ENCODE measurements around the gene CACNA1A.
"Not testable (repeated sequence)": the region's sequence is repeated elsewhere in the genome, so short reads cannot be mapped to it uniquely, and the experiment has no call there.

CACNA1A gene

DNA sequence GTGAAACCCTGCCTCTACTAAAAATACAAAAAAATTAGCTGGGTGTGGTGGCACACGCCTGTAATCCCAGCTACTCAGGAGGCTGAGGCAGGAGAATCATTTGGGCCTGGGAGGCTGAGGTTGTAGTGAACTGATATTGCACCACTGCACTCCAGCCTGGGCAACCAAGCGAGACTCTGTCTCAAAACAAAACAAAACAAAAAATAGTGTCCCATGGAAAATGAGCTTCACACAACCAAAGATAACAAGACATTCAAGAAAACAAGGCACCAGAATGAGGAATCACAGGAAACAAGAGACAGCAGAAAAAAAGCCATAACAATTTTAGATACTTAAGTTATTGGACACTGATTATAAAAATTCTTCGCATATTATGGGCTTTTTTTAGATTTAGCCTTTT lies 80.4 kb downstream of the CACNA1A start:
- FAIRE-seq = not testable (repeated sequence)

DNA sequence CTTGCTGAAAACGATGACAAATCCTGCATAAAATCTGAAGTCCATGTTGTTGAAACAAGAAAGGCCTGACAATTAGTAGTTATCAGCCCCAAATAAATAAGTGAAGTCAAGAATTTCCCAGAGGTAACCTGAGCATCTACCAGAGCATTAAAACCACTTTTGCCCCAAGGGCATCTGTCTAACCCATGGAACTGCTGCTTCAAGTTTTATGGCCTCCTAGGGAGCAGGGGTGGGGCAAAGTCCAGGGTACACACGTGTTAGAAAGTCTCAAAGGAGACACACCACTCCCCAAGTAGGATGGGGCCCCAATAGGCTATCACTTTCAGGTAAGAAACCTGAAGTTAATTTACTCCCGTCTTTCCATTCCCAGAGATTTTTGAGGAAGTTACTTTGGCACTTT lies 81.1 kb downstream of the CACNA1A start:
- no peak for FAIRE-seq

DNA sequence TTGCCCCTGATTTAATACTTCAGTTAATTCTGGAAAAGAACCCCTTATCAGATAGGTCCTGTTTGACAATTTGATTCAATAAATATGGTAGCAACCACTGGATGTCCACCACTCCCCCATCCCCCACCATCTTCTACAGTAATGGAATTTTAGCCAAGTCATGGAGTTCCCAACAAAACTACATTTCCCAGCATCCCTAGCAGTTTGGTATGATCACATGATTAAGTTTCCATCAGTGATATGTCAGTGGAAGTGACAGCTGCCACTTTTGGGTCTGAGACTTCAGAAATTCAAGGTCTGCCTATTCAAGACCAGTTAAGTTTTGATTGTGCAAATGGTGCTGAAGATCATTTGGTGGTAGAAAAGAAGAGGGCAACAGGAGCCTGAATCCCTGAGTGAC lies 85.5 kb downstream of the CACNA1A start:
- no peak for FAIRE-seq

DNA sequence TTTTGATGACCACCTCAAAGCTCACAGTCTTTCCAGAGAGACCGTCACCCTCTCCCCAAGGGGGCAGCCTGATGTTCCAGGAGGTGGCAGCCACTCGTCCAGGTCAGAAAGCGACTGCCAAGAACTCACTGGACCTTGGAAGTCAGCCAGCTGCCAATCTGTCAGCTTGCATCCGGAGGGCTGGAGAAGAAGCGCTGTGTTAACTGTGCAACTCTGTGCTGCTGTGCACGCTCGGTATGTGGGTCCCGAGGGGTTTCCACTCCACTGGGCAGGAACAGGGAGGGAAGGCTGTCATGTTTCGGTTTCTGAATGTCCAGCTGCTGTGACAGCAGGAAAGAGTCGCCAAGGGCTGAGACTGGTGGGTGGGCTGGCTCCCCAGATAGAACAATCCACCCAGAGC lies 89.2 kb downstream of the CACNA1A start:
- FAIRE-seq = no peak

DNA sequence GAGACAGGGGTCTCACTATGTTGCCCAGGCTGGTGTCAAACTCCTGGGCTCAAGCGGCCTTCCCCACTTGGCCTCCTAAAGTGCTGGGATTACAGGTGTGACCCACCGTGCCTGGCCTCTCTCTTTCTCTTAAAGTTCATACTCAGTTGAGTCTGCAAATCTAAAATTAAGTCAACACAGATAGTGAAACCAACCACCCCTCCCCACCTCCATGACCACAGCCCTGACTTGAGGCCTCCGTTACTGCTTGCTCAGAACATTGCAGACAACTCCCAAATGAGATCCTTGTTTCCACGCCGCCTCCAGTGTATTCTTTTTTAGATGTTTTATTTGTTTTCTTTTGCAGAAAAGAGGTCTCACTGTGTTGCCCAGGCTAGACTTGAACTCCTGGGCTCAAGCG lies 94.4 kb downstream of the CACNA1A start:
- no peak for FAIRE-seq

DNA sequence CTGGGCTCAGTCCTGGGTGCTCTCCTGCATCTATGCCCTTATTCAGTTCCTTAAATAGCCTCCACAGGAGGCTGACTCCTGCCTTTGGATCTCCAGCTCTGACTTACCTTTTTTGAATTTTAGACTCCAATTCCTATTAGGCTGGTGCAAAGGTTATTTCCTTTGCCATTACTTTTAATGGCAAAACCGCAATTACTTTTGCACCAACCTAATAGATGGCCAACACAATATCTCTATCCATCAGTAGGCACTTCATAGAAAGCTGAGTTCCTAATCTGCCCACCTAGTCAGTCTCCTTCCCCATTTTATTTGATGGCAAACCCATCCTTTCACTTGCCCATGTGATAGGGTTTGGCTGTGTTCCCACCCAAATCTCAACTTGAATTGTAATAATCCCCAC lies 95.3 kb downstream of the CACNA1A start:
- no peak for FAIRE-seq

DNA sequence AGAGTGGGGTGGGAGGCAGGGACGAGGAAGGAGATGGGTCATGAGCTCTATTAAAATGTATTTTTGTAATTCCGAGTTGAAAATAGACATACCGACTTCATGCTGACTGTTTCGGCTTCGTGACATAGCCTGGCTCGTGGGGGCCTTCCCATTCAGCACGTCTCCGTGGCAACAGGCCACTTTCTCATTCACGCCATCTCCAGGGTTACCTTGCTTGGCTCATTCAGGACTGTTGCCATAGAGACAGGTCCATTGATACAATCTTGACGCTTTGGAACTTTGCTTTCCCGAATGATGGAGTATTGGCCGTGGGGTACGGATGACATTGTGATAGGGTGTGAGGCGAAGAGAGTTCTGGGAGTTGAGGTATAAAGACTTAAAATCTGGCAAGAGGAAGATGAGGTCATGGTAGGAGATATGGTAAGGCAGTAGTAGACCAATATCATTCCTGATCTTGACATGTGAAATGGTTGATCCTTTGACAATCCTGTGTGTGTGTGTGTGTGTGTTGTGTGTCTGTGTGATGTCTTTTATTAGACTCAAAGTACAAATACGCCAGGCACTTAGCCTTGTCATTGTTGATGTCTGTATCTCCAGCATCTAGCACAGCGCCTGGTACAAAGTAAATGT lies 97.3 kb downstream of the CACNA1A start:
- no peak for FAIRE-seq

DNA sequence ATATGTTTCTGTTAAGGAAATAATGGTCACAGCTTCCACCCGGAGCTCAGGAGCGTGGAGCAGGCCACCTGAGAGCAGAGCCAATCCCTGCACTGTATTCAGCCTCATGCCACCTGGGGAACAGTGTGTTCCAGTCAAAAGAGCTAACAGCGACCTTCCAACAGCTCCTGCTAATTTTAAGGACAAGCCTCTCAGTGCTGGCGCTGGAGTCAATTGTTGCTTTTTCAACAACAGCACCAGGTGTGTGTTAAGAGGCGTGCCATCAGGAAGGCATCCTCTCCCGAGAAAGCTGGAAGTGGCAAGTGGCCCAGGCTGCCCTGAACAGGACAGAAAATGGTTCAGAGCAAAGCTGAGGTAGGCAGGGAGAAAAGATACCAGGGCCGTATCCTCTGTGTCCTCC lies 102.0 kb downstream of the CACNA1A start:
- FAIRE-seq = no peak

DNA sequence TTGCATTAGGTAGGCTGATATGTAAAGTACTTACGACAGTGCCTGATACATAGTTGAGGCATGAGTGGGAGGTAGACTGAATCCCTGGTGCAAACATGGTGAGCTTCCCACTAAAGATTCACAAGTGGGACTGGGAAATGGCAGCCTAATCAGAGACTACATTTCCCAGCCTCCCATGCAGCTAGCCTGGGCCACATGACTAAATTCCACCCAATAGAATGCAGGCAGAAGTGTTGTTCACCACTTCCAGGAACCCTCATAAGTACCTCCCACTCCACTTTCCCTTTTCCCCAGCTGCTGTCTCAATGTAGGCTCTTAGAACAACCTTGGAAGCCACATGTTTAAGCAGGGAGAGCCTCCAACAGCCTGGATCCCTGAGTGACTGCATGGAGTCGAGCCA lies 104.9 kb downstream of the CACNA1A start:
- FAIRE-seq = no peak

DNA sequence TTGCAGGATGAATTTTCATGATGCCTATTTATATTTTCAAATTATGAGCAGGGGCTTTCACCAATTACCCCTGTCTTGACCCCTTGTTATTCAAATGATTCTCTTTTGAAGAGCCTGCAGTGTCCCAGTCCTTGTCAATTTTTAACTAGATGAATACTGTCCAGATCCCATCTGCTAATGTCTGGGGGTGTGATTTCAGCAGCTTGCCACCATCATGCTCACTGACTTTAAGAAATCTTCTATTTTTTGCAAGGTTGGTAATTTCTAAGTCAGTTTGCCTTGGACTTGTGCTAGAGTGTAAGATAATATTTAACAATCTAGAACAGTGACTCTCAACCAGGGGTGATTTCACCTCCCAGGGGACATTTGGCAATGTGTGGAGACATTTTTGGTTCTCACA lies 106.0 kb downstream of the CACNA1A start:
- no peak for FAIRE-seq

DNA sequence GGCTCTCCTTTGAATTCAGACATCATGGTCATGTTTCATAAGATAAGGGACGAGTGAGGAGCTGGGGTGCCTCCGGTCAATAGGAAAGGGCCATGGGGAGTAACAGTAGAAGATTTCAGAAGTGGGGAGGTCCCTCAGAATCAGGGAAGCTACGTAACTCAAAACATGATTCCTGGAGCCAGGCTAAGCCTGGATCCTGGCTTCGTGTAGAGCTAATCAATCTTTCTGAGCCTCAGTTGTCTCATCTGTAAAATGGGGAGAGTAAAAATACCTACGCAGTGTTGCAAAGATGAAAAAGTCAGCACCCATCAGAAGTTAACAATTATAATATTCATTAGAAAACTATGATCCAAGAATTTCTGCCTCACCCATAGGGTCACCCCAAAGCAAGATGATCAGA lies 106.5 kb downstream of the CACNA1A start:
- no peak for FAIRE-seq

DNA sequence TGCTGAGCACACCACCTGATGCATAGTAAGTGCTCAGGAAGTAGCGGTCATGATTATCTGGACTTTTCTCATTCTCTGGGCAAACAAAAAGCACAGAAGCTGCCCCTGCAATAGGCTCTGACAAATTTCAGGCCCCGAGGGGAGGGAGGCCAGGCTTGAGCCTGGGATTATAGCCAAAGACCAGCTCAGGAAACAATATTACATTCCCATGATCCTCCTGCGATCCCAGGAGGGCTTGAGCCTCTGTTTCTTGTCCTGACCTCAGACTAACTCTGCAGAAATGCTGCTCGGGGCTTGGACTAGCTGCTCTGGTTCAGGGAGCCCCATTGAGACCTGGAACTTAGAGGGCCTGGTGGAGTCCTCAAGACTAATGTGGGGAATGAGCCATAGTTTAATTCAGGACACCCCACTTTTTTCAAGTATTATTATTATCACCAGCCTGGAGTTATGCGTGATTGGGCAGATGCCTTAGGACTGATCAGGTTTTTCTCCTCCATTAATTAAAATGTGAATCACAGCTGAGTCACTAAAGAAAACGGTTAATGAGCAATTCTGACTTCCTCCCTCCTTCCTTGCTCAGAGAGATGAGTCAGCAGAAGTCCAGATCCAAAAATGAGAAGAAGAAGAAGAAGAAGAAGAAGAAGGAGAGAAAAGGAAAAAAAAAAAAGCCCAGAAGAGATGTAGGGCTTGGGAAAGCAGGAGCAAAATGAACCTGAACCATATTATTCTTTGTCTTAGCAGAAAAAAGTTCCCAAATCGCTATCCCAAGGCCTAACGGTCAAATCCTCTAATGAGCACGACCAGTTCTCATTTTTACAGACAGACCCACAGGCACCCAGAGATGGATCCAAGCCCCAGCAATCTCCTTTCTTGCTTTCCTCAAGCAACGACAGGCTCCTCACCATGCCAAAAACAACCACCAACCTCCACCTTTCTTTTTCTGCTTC lies 107.2 kb downstream of the CACNA1A start:
- FAIRE-seq = no peak

DNA sequence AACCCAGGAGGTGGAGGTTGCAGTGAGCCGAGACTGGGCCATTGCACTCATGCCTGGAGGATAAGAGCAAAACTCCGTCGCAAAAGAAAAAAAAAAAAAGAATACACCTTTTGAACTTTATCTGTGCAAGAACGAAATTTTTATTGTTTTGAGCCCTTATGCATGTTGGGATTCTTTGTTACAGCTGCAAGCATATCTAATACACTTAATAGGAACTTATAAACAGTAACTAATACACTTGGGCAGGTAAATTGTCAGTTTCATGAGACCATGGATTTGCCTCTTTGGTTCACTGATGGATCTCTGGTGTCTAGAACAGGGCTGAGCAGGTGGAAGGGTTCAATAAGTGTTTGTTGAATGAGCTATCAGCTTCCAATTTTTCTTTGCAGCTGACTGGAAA lies 108.1 kb downstream of the CACNA1A start:
- no peak for FAIRE-seq

DNA sequence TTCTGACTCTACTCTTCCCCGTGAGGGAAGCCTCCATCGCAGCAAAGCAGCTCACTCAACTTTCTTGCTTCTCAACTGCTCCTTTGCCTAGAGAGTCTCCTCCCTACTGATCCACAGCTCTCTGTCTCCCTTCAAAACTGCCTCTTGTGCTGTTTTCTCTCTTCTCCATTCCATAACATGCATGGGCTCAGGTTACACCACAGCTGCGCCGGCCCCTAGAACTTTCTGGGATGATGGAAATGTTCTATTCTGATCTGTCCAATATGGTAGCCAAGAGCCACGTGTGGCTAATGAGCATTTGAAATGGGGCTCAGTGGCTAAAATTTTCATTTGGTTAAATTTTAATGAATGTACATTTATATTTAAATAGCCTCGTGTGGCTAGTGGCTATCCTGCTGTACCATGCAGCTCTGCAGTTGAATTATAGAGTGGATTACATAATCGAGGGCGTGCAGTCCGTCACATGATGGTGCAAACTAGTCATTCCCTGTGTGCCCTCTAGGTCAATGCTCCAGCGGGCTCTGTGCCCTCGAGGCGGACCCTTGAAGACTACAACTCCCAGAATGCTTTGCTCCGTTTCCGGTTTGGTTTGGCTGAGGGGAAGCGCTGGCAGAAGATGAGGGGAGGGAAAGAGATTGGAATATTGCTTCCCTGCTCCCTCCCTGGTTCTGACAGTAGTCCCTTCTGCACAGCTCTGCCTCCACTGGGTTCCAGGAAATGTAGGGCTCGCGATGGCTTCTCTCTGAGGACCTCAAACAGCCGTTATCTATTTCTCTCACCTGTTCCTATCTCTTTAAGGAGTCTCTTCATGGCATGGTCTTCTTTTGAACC lies 109.8 kb downstream of the CACNA1A start:
- no peak for FAIRE-seq

DNA sequence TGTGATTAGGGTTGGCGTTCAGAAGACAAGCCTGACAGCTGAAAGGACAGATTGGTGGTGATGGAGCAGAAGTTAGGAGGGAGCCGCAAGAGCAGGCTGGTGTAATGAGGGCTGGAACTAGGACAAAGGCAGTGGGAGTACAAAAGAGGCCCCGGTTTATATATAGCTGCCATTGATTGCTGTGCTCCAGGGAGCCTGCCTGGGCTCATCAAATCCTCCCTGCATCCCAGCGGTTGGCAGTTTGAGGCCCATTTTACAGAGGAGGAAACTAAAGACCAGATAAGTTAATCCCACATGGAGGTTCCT lies 123.7 kb downstream of the CACNA1A start:
- FAIRE-seq = no peak

DNA sequence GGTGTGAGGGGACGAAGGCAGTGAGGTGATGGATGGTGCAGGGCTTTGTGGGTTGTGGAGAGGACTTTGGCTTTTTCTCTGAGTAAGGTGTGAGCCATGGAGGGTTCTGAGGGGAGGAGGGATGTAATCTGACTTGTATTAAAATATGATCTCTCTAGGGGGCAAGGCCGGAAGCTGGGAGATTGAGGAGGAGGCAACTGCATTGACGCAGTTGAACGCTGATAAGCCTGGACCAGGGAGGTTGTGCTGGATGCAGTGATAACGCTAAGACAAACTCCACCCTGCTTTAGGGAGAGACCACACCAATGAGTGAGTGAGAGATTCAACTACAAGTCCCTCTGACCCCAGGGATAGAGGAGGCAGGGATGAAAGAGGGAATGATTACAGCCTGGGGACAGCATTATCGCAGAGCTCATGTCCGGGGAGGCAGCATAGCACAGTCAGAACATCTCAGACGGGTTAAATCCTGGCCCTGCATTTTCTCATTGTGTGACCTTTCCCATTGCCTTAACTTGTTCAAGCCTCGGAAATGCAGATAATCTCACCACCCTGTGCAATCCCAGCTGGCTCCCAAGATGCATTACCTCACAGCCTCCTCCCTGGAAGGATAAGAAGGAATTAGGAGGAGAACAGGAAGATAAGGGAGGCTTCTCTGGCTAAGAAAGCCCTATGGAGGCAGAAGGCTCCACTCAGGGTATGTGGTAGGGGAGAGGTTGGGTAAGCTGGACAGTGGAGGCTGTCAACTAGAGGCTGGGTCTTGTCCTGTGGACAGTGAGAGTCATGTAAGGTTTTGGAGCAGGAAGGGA lies 124.2 kb downstream of the CACNA1A start:
- no peak for FAIRE-seq

DNA sequence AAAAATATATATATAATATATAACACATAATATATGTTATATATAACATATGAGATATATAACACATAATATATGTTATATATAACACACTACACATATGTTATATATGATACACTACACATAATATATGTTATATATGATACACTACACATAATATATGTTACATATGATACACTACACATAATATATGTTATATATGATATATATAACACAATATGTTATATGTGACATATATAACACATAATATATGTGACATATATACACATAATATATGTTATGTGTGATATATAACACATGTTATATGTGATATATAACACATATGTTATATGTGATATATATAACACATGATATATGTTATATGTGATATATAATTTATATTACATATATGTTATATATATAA lies 129.7 kb downstream of the CACNA1A start:
- peak; percentile 63 for FAIRE-seq

DNA sequence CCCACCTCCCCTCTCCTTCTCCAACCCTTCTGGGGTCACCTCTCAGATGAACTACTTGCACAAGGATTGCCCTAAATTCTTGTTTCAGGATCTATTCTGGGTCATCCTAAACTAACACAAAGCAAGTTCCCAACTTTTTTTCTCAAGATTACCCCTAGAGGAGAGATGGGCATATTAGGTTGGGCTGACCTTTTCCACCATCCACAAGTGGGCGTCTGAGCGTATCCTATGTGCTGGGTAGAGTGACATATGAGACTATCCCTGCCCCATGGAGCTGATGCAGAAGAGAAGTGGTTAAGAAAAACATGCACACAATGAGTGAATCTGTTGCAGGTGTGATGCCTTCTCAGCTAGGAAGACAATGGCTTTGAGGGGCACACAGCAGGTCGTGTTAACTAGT lies 132.7 kb downstream of the CACNA1A start:
- FAIRE-seq = no peak

DNA sequence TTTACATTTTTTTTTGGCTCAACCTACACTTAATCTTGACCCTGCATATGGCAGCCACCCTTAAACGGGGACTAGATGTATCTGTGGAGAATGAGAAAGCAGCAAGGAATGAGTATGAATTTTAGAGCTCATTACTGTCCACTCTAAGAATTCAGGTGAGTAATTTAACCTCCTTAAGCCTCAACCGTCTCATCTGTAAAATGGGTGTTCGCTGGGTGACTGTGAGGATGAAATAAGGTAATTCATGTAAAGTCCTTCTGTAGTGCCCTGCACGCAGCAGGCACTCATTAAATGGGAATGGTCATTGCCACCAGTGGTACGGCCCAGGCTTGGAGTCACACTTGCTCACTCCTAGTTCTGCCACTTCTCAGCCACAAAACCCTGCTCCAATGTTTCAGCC lies 135.3 kb downstream of the CACNA1A start:
- no peak for FAIRE-seq

DNA sequence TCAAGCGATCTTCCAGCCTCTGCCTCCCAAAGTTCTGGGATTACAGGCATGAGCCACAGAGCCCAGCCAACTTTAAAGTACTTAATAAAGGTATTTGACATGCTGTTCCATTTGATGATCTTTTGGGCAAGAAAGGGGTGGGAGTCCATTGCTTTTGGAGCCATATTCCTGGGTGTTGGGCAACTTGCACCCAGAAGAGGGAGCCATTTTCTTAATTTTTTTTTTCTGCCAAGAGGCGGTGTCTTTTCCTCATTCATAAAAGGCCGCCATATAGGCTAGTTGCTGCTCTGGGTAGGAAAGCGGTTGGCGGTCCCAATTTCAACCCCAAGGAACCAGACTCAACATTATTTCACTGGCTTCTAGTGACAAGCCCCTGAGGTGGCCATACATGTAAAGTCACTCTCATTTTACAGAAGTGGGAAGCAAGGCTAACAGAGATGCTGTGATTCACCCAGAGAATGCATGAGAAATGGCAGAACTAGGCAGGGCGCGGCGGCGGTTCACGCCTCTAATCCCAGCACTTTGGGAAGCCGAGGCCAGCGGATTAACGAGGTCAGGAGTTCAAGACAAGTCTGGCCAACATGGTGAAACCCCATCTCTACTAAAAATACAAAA lies 139.6 kb downstream of the CACNA1A start:
- FAIRE-seq = no peak

DNA sequence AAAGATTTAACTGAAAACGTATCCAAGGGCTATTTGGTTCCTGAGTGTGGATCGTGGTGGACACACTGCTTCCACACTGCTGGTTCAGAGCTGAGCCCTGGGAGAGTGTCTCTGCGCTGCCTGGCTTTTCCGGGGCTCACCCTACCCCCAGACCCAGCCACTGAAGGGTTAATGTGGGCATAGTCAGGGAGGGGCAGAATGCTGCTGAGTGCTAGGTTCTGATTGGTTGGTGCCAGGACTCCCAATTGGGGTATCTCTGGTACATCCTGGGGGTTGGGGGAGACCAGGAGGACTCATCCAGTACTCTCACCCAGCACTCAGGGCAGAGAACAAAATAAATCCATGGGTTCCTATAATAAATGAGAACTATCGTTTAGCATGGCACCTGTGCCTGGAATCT lies 142.3 kb downstream of the CACNA1A start:
- no peak for FAIRE-seq

DNA sequence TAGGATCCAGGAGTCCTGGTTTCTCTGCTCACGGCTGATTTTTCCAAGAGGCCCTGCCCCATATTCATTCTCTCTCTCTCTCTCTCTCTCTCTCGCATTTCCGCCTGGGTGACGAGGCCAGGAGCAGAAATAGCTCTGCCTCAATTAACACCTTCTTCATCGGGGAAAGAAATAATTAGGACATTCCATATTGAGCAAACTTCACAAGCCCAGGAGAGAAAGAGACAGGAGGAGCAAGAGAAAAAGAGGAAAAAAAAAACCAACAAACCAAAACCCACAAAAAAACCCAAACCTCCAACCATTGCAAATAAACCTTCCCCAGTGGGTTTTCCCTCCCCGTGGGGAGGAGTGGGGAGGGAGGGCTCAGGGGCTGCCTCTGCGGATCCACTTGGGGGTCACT lies 143.0 kb downstream of the CACNA1A start:
- no peak for FAIRE-seq

Data from endometrium (tissue), 2 donors.